GM21825 (cell line): ENCODE data around the gene PLCG2.

Experiments
- ATAC-seq: cut with Tn5 transposase; IDR thresholded peaks from one replicate; pipeline ENCODE4 v1.9.1; 2021; ENCODE audit warnings: mild to moderate bottlenecking, moderate library complexity; ENCODE audit not compliant: unreplicated experiment

Gene PLCG2

DNA sequence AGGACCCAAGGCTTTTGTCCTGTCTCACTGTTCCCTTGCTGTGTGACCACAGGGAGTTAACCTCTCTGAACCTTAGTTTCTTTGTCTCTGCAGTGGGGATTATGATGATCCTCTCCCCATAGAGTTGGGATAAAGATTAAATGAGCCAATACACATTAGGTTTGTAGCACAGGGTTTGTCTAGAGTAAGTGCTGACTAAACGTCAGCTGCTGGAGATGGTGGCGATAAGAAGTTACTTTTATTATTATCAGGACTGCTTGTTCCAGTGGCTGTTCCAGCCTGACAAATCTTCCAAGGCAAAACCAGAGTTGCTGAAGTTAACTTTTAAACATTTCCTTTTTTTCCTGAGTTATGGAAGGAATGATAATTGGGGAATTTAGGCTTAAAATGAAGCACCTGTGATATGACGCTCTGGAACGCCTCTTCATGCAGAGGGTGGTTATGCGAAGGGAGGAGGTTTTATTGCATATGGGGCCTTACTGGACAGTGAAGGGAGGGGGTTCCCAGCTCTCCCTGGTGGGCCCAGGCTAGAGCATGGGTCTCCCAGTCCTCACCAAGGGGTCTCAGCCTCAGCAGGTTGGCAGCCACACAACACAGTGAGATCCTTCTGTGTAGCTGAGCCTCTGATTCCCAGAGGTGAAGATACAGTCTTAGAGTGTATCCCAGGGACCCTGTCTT, 35.8 kb downstream of the PLCG2 start:
- no peak for ATAC-seq

DNA sequence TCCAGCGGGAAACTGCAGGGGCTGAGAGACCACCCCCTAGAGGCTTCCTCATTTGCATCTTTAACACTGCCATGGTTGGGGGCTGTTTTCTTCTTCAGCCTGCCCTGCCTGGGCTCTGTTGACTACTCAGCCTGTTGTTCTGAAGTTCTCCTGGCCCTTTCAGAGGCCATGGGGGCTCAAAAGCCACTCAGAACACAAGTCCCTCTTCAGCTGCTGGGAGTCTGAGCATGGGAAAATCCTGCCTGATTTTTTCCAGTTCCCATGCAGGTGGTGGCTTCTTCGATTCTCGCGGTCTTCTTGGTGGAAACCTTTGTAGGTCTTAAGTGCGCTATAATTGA, 36.3 kb downstream of the PLCG2 start:
- no peak for ATAC-seq

DNA sequence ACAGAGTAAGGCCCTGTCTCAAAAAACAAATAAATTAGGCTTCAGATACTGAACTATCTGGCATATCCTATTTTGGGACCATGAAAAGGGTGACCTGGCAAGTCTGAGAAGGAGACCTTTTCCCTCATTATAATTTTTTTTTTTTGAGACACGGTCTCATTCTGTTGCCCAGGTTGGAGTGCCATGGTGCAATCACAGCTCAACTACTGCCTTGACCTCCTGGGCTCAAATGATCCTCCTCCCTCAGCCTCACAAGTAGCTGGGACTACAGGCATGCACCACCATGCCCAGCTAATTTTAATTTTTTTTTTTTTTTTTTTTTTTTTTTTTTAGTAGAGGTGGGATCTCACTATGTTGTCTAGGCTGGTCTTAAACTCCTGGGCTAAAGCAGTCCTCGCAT, 37.3 kb downstream of the PLCG2 start:
- no peak for ATAC-seq

DNA sequence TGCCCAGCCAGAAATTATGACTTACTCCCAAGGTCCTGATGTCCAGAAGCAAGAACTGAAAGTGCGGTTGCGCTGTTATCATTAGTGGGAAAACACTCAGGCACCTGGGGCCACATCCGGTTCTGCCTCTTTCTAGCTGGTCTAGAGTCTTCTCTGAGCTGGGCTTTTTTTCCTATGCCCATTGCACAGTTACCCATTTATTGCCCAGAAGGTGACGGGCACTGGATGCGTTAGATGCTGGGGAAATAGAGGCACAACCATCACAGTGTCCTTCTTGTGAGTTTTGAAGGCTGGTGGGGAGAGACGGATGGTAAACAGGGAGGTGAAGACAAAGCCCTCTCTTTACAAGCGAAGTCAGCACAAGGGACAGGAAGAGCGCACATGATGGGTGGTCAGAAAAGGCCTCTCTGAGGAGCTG, 37.7 kb downstream of the PLCG2 start:
- no peak for ATAC-seq

DNA sequence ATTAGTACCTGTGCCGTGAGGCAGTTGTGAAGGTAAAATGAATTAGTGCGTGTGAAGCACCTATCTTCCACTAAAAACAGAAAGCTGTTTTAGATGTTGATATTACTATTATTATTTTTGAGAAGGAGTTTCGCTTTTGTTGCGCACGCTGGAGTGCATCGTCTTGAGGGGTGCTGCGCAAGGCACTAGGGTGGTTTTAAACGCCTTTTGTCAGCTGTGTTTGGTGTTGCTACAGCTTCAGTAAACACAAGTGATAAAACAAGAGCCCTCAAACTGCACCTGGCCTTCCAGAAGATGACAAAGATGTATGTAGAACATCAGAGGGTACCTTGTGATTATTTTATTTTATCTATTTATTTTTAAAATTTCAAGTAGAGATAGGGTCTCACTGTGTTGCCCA, 38.2 kb downstream of the PLCG2 start:
- ATAC-seq, result no peak

DNA sequence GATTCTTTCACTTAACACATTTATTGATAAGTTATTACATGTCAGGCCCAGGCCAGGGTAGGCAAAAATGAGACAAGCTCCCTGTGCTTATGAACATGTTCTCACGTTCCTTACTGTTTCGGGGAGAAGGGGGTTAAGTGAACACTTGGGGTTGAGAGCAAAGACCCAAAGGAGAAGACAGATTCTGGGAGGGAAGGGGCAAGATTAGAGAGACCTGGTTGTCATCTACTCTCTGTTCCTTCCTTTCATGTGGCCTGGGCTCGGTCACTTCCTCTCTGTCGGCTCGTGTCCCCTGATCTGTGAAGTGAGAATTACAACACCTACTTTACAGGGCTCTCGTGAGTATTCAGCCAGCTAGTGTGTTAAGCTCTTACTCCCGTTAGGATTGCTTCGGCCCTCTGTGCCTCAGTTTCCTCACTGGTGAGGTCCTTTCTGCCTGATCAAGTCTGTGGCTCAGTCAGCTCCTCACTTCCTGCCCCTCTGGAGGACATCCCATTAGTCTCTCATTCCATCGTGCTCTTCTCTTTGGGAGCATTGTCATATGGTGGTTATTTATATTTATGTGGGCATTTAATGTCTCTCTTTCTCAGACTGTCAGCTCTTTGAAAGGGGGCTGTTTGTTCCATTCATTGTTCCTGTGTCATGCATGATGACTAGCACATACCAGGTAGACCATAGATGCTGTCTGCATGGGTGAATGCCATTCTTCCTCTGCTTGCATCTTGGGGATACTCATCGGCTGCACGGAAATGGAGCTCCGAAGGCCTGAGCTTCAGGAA, 38.9 kb downstream of the PLCG2 start:
- peak; percentile 26 for ATAC-seq

DNA sequence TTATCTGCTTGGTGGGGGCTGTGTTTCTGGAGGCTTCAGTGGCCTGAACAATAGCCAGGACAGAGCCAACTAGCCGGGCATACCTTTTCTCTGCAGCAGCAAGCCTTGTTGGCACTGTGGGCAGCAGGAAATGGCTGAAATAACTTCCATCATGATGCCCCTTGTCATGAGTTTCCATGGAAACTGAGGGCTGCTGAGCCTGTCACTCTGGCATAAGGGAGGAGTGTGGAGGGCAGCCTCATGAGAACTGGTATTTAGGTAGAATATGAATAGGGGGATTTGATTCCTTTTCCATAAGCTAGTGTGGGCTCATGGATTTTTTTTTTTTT, 39.4 kb downstream of the PLCG2 start:
- no peak for ATAC-seq

DNA sequence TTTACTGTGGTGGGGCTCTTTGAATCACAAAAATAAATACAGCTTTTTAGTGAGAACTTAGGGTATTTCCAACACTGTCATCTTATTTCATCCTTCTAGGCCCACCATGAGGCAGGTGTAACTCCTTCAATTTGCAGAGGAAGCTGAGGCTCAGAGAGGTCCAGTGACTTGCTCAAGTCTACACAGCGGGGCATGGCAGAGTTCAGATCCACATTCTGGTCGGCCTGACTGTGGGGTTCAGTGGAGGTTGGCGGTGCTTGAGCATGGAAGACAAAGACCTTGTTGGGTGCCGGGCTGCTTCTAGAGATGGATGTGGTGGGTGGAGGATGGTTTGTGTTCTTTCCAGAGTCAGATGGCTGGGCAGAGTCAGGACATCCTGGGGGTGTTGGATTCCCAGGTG, 39.8 kb downstream of the PLCG2 start:
- ATAC-seq, result no peak

DNA sequence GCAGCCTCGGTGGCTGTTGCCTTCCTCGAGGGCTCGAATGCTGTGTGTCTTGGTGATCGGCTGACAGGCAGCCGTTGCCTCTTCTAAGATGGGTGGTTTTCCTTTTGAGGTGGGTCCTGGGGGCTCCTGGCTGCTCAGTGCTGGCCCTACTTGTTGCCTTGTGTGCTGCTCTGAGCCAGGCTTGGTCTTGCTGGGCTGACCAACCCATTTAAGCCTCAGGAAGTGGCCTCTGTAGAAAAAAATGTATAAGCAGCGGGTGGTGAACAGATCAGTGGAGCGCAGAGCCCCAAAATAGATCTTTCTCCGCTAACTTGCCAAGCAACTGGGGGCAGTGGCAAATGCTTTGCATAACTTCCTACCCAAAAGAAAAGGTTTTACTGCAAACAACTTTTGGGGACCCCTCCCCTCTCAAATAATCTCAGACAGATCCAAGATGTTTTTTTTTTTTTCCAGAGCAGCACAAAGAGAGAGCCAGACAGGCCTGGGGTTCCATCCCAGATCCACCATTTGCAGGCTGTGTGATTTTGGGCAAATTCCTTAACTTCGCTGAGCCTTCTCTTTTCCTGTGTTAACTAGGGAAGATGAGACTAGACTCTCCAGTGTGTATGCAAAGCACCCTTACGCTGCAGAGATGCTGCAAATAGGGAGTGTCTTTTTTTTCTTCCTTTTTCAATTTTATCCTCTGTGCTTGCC, 42.5 kb downstream of the PLCG2 start:
- peak; percentile 37 for ATAC-seq

DNA sequence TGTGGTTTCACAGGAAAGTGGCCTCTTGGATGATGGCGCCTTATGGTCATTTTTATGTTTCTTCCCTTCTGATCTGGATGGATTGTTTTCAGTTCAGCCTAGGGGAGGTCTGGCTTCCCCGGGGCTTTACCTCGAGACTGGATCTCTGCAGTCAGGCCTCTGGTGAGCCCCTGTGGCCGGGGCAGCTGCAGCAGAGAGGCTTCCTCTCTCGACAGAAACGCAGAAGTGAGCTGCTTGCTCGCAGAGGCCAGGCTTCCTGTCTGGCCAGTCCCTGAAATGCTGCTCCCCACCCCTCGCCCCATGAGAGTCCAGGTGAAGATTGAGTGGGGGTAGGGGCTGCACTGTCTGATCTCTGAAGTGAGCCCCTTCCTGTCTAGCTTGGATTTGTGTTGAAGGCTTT, 44.0 kb downstream of the PLCG2 start:
- ATAC-seq, result peak; percentile 54

DNA sequence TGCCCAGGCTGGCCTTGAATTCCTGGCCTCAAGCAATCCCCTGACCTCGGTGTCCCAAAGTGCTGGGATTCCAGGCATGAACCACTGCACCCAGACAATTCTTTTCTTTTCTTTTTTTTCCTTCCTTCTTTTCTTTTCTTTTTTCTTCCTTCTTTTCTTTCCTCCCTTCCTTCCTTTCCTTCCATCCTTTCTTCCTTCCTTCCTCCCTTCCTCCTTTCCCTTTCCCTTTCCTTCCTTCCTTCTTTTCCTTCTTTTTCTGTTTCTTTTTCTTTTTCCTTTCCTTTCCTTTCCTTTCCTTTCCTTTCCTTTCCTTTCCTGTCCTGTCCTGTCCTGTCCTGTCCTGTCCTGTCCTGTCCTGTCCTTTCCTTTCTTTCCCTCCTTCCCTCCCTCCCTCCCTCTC, 44.6 kb downstream of the PLCG2 start:
- ATAC-seq, result no peak

DNA sequence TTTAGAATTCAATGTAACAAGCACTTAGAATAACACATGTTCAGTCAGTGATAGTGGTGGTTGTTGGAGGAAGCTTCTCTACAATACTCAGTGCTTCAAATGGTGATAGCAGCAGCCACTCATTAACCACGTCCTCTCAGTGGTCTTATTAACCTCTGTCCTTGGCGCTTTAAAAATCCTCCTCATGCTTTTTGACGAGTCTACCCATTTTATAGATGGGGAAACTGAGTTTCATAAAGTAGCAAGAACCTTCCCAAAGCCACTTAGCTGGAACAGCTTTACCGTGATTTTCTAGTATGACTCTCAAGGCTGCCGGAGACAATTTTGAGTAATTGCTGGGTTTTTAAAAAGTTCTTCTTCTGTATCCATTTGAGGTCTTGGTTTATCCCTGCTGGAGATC, 47.4 kb downstream of the PLCG2 start:
- no peak for ATAC-seq

DNA sequence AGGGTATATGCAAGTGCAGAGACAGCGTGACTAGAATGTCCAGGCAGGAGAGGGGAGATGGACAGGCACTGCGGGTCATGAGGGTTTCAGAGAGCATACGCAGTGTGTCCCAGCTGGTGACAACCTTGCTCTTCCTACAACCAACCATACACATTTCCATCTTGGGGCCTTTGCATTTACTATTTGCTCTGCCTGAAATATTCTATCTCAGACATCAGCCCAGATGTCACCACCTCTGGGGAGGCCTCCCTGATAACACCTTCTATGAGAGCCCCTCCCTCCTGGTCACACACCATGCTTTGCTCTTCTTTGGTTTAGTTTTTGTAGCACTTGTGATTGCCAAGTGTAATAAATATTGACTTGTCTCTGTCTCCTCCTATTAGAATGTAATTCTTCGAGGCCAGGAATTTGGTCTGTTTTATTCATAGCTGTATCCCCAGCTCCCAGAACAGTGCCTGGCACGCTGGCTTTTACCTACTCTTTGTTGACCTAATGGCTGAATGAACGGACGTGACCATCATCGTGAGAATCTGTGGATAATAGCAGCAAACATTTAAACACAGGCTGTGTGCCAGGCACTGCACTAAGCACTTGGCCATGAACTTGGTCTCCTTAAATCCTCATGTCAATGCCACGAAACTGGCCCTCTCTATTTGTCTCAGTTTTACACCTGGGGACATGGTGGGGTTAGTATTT, 51.9 kb downstream of the PLCG2 start:
- ATAC-seq, result no peak

DNA sequence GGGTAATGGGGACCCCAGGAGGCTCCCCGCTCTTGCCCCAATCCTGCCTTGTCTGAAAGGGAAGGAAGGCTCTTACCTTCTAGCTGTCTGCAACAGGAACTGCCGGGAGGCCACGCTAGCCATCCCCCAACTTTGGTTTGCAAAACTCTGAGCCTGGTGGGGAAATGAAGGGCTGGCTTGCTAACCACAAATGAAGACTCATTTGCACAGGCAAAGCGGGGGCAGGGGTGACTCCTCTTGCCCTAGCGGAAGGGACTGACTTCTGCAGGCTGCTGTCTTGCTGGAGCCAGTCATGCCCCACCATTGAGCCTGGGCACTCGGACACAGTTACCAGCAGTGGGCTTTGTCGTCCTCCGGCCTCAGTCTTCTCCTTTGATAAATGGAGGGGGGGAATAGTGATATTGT, 52.6 kb downstream of the PLCG2 start:
- ATAC-seq, result peak; percentile 65

DNA sequence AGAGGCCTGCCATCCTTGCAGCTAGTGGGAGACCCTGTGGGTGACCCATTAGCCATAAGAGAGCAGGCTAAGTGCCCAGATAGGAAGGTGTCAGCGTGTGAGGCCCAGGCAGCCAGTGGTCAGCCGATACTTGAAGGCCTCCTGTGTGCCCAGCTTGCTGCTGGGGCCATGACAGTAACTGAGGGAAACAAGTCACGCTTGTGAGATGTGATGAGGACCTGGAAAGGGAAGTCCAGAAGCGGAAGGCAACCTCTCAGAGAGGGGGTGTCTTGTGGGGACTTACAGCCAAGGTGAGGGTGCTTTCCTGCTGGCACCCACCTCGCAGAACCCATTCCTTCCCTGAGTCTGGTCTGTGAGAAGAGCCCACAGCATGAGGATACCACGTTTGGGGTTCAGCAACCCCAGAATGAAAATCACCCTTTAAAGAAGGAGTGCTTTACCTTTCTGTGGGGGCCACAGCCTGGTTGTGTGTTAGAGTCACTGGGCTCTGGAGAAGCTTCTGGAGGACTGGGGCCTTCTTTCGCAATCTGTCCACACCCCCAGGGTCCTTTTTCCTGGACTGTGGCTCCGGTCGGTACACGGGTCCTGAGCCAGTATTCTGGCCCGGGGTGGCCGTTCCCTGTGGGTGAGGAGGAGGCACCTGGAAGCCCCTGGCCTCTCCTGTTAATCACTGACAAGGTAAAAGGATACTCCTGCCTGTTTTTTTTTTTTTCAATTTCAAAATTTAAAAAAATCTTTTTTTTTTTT, 53.9 kb downstream of the PLCG2 start:
- ATAC-seq, result no peak

DNA sequence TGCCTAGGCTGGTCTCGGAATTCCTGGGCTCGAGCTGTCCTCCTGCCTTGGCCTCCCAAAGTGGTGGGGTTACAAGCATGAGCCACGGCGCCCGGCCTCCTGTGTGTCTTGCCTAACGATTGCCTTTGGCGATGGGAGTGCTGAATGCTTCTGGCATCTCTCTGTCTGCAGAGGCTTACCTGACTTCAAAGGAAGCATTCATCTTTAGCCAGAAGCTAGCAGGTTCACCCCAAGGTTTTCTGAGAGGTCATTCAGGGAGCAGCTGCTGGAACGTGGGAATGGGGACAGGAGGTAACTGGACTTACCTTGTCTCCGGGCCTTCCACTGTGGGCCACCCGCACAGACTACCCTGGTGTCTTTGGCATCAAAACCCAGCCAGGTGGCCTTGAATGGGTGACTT, 54.7 kb downstream of the PLCG2 start:
- ATAC-seq, result no peak

DNA sequence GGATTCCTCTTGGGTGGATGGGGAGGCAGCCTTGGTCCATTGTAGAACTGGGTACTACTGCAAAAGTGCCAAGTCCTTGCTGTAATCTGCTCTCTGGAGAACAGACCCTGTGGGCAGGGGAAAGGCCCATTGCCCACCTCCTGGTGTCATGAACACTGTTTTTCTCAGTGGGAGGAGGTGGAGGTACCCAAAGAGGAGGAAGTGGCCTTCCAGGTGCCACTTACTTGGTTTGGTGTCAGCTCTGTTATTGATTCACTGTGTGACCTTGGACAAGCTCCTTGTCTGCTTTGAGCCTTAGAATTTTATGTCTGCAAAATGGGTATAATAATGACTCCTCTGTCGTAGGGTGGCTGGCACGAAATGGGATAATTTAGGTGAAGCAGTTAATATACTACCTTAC, 55.8 kb downstream of the PLCG2 start:
- ATAC-seq, result no peak

DNA sequence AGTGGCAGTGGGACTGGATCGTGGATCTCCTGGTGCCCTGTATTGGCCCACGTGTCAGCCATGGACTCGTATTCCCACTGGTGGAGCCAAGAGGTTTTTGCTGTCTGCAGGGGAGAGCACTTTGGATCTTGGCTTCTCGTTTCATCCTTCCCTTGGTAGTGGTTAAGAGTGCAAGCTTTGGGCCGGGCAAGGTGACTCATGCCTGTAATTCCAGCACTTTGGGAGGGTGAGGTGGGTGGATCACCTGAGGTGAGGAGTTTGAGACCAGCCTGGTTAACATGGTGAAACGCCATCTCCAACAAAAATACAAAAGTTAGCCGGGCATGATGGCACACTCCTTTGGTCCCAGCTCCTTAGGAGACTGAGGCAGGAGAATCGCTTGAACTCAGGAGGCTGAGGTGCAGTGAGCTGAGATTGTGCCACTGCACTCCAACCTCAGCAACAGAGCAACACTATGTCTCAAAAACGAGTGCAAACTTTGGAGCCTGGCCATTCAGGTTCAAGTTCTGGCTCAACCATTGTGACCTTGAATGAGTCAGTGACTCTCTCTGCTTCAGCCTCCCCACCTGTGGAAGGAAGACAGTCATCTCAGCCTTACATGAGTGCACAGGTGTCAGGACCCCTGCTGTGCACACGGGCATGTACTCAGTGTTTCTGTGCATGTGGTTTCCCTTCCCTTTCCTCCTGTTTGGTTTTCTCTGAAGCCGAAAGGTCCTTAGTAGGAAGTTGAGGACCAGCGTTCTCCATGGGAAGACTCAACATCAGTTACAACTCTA, 57.4 kb downstream of the PLCG2 start:
- peak; percentile 65 for ATAC-seq

DNA sequence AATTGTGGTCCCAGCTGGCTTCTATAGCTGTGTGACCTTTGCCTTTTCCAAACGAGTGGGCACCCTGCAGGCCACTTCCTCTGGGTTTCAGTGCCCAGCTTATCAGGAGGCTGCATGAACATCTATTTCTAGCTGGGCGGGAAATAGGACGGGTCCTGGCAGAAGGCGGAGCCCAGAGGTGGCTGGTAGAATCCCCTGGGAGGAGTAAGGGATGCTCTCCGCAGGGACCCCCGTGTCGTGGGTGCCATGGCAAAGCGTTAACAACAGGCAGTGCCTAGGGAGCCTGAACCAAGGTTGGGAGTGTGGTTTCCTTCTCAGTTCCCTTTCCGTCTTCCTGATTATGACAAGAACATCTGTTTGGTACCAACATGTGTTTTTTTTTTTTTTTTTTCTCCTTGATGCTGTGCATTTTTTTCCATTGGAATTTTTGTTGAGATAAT, 58.2 kb downstream of the PLCG2 start:
- no peak for ATAC-seq

DNA sequence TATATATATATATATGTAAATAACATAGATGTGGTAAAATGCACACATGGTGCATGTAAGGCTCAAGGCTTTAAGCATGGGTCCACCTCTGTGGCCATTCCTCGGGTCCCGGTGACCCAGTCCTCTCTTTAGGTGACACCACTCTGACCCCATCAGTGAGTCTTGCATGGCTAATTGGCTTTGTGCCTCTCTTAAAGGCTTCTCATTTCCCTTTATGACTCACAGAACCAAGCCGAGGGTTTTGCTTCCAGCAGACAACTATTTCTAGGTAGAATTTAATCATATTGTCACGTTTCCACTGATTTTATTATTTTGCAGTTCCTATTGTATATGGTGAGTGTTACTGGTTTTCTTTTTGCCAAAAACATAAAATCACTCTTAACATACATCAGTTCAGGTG, 59.7 kb downstream of the PLCG2 start:
- ATAC-seq, result peak; percentile 42
